ENCODE measurements around the gene RMP24.
A peak's percentile ranks its signal among the peaks of the same experiment; 100 is the strongest.
"Not testable (repeated sequence)": the region's sequence is repeated elsewhere in the genome, so short reads cannot be mapped to it uniquely, and the experiment has no call there.

Gene RMP24

GRCh38 chr18:35972197-35973000 lies at the start of gene RMP24:
TSS of gene RMP24 (plus strand) at chr18:35972679.
- peak; percentile 90 for DNase-seq (ENCODE audit: low read depth)

- no peak for DNase-seq (ENCODE audit: low read depth)
Observed at GRCh38 chr18:35923939-35924684, 48.4 kb upstream of the RMP24 start.

GRCh38 chr18:35926884-35927283 lies 45.6 kb upstream of the RMP24 start:
- DNase-seq (ENCODE audit: low read depth) = no peak

GRCh38 chr18:35927430-35927829 lies 45.0 kb upstream of the RMP24 start:
- DNase-seq (ENCODE audit: low read depth) = no peak

GRCh38 chr18:35933982-35934381 lies 38.5 kb upstream of the RMP24 start:
- peak; percentile 28 for DNase-seq (ENCODE audit: low read depth)

- no peak for DNase-seq (ENCODE audit: low read depth)
Observed at GRCh38 chr18:35934891-35935290, 37.6 kb upstream of the RMP24 start.

GRCh38 chr18:35935805-35936204 lies 36.7 kb upstream of the RMP24 start:
- no peak for DNase-seq (ENCODE audit: low read depth)

- DNase-seq (ENCODE audit: low read depth) = no peak
Observed at GRCh38 chr18:35936951-35937350, 35.5 kb upstream of the RMP24 start.

GRCh38 chr18:35938158-35938557 lies 34.3 kb upstream of the RMP24 start:
- DNase-seq (ENCODE audit: low read depth) = peak; percentile 18

GRCh38 chr18:35938562-35938961 lies 33.9 kb upstream of the RMP24 start:
- no peak for DNase-seq (ENCODE audit: low read depth)

- DNase-seq (ENCODE audit: low read depth) = no peak
Observed at GRCh38 chr18:35939138-35939537, 33.3 kb upstream of the RMP24 start.

- DNase-seq (ENCODE audit: low read depth) = no peak
Observed at GRCh38 chr18:35941299-35941698, 31.2 kb upstream of the RMP24 start.

GRCh38 chr18:35942133-35942532 lies 30.3 kb upstream of the RMP24 start:
- no peak for DNase-seq (ENCODE audit: low read depth)

- DNase-seq (ENCODE audit: low read depth) = no peak
Observed at GRCh38 chr18:35942661-35943060, 29.8 kb upstream of the RMP24 start.

- DNase-seq (ENCODE audit: low read depth) = no peak
Observed at GRCh38 chr18:35948080-35948479, 24.4 kb upstream of the RMP24 start.

GRCh38 chr18:35949090-35949489 lies 23.4 kb upstream of the RMP24 start:
- no peak for DNase-seq (ENCODE audit: low read depth)

- peak; percentile 56 for DNase-seq (ENCODE audit: low read depth)
Observed at GRCh38 chr18:35949903-35950627, 22.4 kb upstream of the RMP24 start.

- DNase-seq (ENCODE audit: low read depth) = no peak
Observed at GRCh38 chr18:35950628-35950982, 21.9 kb upstream of the RMP24 start.

- DNase-seq (ENCODE audit: low read depth) = no peak
Observed at GRCh38 chr18:35953688-35954087, 18.8 kb upstream of the RMP24 start.

GRCh38 chr18:35956226-35956625 lies 16.3 kb upstream of the RMP24 start:
- no peak for DNase-seq (ENCODE audit: low read depth)

GRCh38 chr18:35962320-35962719 lies 10.2 kb upstream of the RMP24 start:
- no peak for DNase-seq (ENCODE audit: low read depth)

- DNase-seq (ENCODE audit: low read depth) = no peak
Observed at GRCh38 chr18:35964319-35964718, 8.2 kb upstream of the RMP24 start.

GRCh38 chr18:35967866-35968265 lies 4.6 kb upstream of the RMP24 start:
- DNase-seq (ENCODE audit: low read depth) = not testable (repeated sequence)

All from RPMI7951 (cell line).